ENCODE measurements around the gene PRSS27.

PRSS27 gene

DNA sequence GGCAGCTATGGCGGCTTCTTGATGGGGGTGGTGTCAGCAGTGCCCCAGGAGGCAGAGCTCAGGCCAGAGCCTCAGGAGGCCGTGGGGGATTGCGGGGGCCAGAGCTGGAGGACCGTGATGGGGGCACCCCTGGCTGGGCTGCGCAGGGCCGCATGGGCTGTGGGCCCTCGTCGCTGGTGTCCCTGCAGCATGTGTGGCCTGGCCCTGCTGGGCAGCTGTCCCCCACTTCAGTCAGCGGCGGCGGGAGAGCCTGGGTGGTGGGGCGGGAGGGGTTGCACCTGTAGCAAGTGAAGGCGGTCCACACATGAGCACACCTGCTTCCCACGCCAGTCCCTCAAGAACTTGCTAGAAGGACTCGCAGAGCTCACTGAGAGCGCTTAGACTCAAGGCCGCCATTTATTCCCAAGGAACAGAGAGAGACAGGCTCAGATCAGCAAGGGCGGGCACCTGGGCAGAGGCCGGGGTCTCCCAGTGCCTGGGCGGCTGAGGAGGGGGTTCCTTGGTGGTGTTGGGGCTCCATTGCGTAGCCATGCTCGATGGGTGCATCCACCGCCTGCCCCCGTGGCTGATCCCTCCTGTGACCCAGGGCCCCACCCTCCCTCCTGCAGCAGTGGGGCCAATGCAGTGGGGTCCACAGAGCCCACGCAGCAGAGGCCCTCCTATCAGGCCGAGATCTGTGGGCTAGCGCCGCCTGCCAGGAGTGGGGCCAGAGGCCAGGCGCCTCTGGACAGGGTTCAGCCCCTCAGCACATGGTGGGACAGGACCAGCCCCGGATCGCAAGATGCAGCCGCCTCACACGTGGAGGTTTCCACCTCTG is 15.7 kb downstream of the PRSS27 start:
- CTCF ChIA-PET: interaction anchor here (1.5 kb wide), 1 partner anchor 16 kb away, joined by 4 read pairs; the partner anchor contains the start of gene PRSS27
- DNase-seq (ENCODE audit: extremely low spot score): no peak
- POLR2A ChIA-PET: interaction anchor here (1.1 kb wide), 1 partner anchor 22 kb away, joined by 5 read pairs; the partner anchor contains the start of gene KCTD5
- TF ChIP-seq, protein P1, sequence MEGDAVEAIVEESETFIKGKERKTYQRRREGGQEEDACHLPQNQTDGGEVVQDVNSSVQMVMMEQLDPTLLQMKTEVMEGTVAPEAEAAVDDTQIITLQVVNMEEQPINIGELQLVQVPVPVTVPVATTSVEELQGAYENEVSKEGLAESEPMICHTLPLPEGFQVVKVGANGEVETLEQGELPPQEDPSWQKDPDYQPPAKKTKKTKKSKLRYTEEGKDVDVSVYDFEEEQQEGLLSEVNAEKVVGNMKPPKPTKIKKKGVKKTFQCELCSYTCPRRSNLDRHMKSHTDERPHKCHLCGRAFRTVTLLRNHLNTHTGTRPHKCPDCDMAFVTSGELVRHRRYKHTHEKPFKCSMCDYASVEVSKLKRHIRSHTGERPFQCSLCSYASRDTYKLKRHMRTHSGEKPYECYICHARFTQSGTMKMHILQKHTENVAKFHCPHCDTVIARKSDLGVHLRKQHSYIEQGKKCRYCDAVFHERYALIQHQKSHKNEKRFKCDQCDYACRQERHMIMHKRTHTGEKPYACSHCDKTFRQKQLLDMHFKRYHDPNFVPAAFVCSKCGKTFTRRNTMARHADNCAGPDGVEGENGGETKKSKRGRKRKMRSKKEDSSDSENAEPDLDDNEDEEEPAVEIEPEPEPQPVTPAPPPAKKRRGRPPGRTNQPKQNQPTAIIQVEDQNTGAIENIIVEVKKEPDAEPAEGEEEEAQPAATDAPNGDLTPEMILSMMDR (IDR thresholded peaks at IDR 0.05; ENCODE audit: control extremely low read depth, extremely low read depth, low read depth, missing control alignments): no peak

- DNase-seq (ENCODE audit: extremely low spot score): no peak
- TF ChIP-seq, protein P1 (IDR thresholded peaks at IDR 0.05; ENCODE audit: control extremely low read depth, extremely low read depth, low read depth, missing control alignments): no peak
- ChIA-PET POLR2A (no interaction called here), CTCF (interaction anchor here (1.5 kb wide), 1 partner anchor 17 kb away, joined by 4 read pairs; the partner anchor contains the start of gene PRSS27)
These were observed 16.9 kb downstream of the PRSS27 start for GRCh38 chr16:2702871-2703745.

- ChIA-PET POLR2A (no interaction called here), CTCF (interaction anchor here (1.5 kb wide), 1 partner anchor 18 kb away, joined by 4 read pairs; the partner anchor contains the start of gene PRSS27)
- TF ChIP-seq, protein P1 (IDR thresholded peaks at IDR 0.05; ENCODE audit: control extremely low read depth, extremely low read depth, low read depth, missing control alignments): no peak
- DNase-seq (ENCODE audit: extremely low spot score): no peak
These were observed 17.6 kb downstream of the PRSS27 start for GRCh38 chr16:2702438-2702825.

DNA sequence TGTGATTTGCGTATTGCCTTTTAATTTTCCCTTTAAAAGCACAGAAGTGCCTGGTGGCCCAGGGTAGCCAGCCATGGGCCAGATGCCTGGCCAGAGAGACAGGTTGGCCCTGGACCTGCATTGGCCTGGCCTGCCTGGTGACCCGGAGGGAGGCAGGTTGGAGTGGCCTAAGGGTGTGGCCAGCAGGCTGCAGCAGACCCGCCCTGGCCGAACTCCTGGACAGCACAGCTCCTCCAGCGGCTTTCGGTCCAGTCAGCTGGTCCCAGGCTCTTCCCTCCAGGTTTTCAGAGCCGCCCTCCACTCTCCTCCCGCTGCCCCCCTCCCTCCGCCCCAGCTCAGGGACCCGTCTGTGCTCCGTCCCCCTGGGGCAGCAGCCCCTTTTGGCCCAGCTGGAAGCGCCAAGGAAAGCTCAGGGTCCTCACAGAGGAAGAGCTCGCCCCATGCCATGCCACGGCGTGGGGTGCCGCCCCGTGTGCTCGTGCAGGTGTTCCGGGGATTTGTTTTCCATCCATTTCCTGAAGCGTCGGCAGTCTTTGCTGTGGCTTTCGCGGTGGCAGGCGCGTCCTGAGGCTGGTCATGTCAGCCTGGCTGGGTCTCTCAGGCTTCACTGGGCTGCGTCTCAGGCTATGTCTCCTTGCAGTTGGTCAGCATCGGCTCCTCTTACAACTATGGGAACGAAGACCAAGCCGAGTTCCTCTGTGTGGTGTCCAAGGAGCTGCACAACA is 18.1 kb downstream of the PRSS27 start:
- CTCF ChIA-PET: no interaction called here
- TF ChIP-seq, protein P1 (IDR thresholded peaks at IDR 0.05; ENCODE audit: control extremely low read depth, extremely low read depth, low read depth, missing control alignments): no peak
- no peak for DNase-seq (ENCODE audit: extremely low spot score)
- POLR2A ChIA-PET: no interaction called here

DNA sequence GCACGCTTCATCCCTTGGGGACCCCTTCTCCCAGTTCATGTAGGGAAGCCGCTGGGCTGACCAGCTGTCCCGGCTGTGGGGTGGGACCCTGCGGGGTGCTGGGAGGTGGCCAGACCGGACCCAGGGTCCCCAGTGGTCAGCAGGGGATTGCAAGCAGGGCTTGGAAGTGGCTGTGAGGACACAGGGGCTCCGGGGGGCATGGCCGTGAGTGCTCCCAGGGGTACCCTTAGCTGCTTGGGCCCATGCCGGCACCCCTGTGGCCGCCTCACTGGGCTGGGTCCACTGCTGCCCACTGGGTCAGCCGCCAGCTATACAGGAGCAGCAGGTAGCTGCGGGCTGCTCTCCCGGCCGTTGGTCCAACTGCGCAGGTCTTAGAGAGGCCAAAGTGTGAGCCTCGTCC is 18.8 kb downstream of the PRSS27 start:
- POLR2A ChIA-PET: no interaction called here
- CTCF ChIA-PET: no interaction called here
- DNase-seq (ENCODE audit: extremely low spot score): no peak
- TF ChIP-seq, protein P1 (IDR thresholded peaks at IDR 0.05; ENCODE audit: control extremely low read depth, extremely low read depth, low read depth, missing control alignments): no peak

DNA sequence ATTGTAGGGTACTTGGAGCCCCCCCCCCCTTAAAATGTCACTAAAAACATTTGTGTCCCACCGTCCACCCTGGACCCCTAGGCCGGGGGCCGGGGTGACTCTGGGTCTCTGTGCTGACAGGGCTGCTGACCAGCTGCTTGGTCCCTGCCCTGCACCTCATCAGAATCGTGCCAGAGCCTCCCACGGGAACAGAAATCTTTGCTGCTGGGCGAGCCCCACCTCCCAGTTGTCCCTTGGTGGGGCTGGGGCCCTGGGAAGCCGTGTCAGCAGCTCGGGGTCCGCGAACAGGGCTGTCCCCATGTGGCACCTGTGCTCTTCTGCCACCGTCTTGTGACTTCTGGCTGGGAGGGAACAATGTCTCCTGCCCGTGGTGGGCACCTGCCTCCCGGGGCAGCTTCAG is 19.2 kb downstream of the PRSS27 start:
- TF ChIP-seq, protein P1 (IDR thresholded peaks at IDR 0.05; ENCODE audit: control extremely low read depth, extremely low read depth, low read depth, missing control alignments): no peak
- CTCF ChIA-PET: no interaction called here

More for the DNA sequence above, 19.2 kb downstream of the PRSS27 start:
- DNase-seq (ENCODE audit: extremely low spot score): no peak
- POLR2A ChIA-PET: no interaction called here
